WTC11 (cell line): ENCODE results near the gene NBEA. TPM values are rescaled to one million over a fixed set of nuclear protein-coding genes. Genes with fewer than 3 reads are reported as not detected.
A peak's percentile ranks its signal among the peaks of the same experiment; 100 is the strongest.

ENCODE experiments used
- ATAC-seq: fragments of 200-7000 bp; cut with Tn5 transposase; 2 replicates; pipeline ENCODE4 v1.10.0; 2021; ENCODE audit warnings: mild to moderate bottlenecking, moderate library complexity
- CTCF ChIA-PET: fragments of 300-600 bp; sonication (Branson Sonifier 250); formaldehyde crosslinking; loops from one replicate; lab custom pipeline; 2021; ENCODE audit warnings: antibody characterized with exemption; lab: Charles Lee
- POLR2A ChIA-PET: fragments of 350-600 bp; sonication (Branson Sonifier 250); formaldehyde crosslinking; loops from one replicate; lab custom pipeline; 2021; ENCODE audit warnings: antibody characterized with exemption; lab: Charles Lee
- DNase-seq: peaks from one replicate; pipeline ENCODE4 v3.0.0; 2021; ENCODE audit warnings: low spot score
- H3K27ac Mint-ChIP-seq: 2 replicates; pipeline ENCODE4 v1.8.0; 2021; ENCODE audit warnings: mixed read lengths
- H3K27me3 Mint-ChIP-seq: 2 replicates; pipeline ENCODE4 v1.8.0; 2021; ENCODE audit warnings: low read depth, mild to moderate bottlenecking, moderate library complexity, mixed read lengths
- H3K36me3 Mint-ChIP-seq: 2 replicates; pipeline ENCODE4 v1.8.0; 2021; ENCODE audit warnings: mixed read lengths
- H3K4me1 Mint-ChIP-seq: 2 replicates; pipeline ENCODE4 v1.8.0; 2022; ENCODE audit warnings: mixed read lengths
- H3K4me3 Mint-ChIP-seq: 2 replicates; pipeline ENCODE4 v1.8.0; 2021; ENCODE audit warnings: mild to moderate bottlenecking, moderate library complexity, mixed read lengths
- H3K9me3 Mint-ChIP-seq: 2 replicates; pipeline ENCODE4 v1.8.0; 2021; ENCODE audit warnings: mixed read lengths
- ESRRA ChIP-seq: sonication (generic); formaldehyde crosslinking; IDR thresholded peaks from 2 replicates; pipeline ENCODE4 v1.8.1; 2022; ENCODE audit warnings: mild to moderate bottlenecking, missing genetic modification reagents, borderline replicate concordance
- FOXP4 ChIP-seq: sonication (generic); formaldehyde crosslinking; IDR thresholded peaks from 2 replicates; pipeline ENCODE4 v1.8.0; 2022; ENCODE audit warnings: mild to moderate bottlenecking, missing genetic modification reagents
- HMGA2 ChIP-seq: fragments of 250-450 bp; sonication (Bioruptor Pico); IDR thresholded peaks from 2 replicates; pipeline ENCODE4 v1.4.0; 2021; ENCODE audit warnings: mild to moderate bottlenecking, moderate library complexity
- KAT7 ChIP-seq: sonication (generic); formaldehyde crosslinking; IDR thresholded peaks from 2 replicates; pipeline ENCODE4 v1.8.1; 2023; ENCODE audit warnings: missing genetic modification reagents, mild to moderate bottlenecking, borderline replicate concordance
- OVOL2 ChIP-seq: fragments of 250-450 bp; sonication (Bioruptor Pico); IDR thresholded peaks from 2 replicates; pipeline ENCODE4 v1.9.0; 2021; ENCODE audit warnings: mild to moderate bottlenecking, borderline replicate concordance
- RELA ChIP-seq: sonication (generic); formaldehyde crosslinking; IDR thresholded peaks from 2 replicates; pipeline ENCODE4 v1.8.1; 2022; ENCODE audit warnings: missing genetic modification reagents, mild to moderate bottlenecking, borderline replicate concordance
- RORB ChIP-seq: fragments of 250-450 bp; sonication (Bioruptor Pico); IDR thresholded peaks from 2 replicates; pipeline ENCODE4 v1.9.0; 2021; ENCODE audit warnings: mild to moderate bottlenecking
- SMAD4 ChIP-seq: sonication (generic); formaldehyde crosslinking; IDR thresholded peaks from 2 replicates; pipeline ENCODE4 v1.8.0; 2022; ENCODE audit warnings: mild to moderate bottlenecking, missing genetic modification reagents
- USF2 ChIP-seq: sonication (generic); formaldehyde crosslinking; IDR thresholded peaks from 2 replicates; pipeline ENCODE4 v1.8.1; 2023; ENCODE audit warnings: mild to moderate bottlenecking, missing genetic modification reagents, moderate library complexity
- ZNF425 ChIP-seq: fragments of 250-450 bp; sonication (Bioruptor Pico); conservative IDR thresholded peaks from 2 replicates; pipeline ENCODE4 v1.9.0; 2021; ENCODE audit warnings: mild to moderate bottlenecking
- total RNA-seq: library from RNA; stranded (reverse); gene quantifications from 3 replicates; pipeline ENCODE4 v1.2.3, GENCODE V29; 2021
- TF ChIP-seq, protein P1 (sequence below): sonication (generic); formaldehyde crosslinking; IDR thresholded peaks from 2 replicates; pipeline ENCODE4 v1.8.0; 2023; ENCODE audit warnings: missing genetic modification reagents, mild to moderate bottlenecking, borderline replicate concordance
- TF ChIP-seq, protein P2 (sequence below): fragments of 250-450 bp; sonication (Bioruptor Pico); IDR thresholded peaks from 2 replicates; pipeline ENCODE4 v1.9.0; 2021; ENCODE audit warnings: mild to moderate bottlenecking
- TF ChIP-seq, protein P3 (sequence below): fragments of 250-450 bp; sonication (Bioruptor Pico); IDR thresholded peaks from 2 replicates; pipeline ENCODE4 v2.1.2; 2022; ENCODE audit warnings: mild to moderate bottlenecking, moderate library complexity
- TF ChIP-seq, protein P4 (sequence below): sonication (generic); formaldehyde crosslinking; conservative IDR thresholded peaks from 2 replicates; pipeline ENCODE4 v1.8.1; 2023; ENCODE audit warnings: mild to moderate bottlenecking, low read depth, missing genetic modification reagents, moderate library complexity

Gene NBEA
- total RNA-seq, 1 experiment from 2014 or later: 20.9 TPM

DNA sequence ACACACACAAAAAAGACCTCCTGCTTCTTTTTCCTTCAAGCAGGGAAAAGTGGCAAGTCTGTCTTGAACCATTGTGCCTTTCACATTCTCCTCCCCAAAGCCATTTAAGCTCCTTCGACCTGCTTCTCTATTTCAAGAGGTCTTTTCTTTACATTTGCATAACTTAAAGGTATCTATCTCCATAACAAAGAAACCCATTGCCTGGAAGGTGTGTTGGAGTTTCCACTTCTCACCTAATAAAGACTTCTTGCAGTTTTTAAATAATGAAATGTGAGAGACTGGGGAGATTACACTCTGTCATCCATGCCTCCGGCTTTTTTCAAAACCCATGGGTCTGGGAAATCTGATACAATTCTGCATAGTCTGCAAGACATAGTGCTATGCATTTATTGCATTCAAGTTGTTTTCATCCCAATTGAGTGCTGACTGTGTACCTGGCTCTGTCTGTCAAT, 41.8 kb upstream of the NBEA start:
- Mint-ChIP-seq H3K36me3 (no peaks in the 10 kb centered on the region; the same call in 1 of the 2 replicates), H3K27me3 (peaks cover 4% of the 10 kb centered on the region)
- TF ChIP-seq, protein P1, sequence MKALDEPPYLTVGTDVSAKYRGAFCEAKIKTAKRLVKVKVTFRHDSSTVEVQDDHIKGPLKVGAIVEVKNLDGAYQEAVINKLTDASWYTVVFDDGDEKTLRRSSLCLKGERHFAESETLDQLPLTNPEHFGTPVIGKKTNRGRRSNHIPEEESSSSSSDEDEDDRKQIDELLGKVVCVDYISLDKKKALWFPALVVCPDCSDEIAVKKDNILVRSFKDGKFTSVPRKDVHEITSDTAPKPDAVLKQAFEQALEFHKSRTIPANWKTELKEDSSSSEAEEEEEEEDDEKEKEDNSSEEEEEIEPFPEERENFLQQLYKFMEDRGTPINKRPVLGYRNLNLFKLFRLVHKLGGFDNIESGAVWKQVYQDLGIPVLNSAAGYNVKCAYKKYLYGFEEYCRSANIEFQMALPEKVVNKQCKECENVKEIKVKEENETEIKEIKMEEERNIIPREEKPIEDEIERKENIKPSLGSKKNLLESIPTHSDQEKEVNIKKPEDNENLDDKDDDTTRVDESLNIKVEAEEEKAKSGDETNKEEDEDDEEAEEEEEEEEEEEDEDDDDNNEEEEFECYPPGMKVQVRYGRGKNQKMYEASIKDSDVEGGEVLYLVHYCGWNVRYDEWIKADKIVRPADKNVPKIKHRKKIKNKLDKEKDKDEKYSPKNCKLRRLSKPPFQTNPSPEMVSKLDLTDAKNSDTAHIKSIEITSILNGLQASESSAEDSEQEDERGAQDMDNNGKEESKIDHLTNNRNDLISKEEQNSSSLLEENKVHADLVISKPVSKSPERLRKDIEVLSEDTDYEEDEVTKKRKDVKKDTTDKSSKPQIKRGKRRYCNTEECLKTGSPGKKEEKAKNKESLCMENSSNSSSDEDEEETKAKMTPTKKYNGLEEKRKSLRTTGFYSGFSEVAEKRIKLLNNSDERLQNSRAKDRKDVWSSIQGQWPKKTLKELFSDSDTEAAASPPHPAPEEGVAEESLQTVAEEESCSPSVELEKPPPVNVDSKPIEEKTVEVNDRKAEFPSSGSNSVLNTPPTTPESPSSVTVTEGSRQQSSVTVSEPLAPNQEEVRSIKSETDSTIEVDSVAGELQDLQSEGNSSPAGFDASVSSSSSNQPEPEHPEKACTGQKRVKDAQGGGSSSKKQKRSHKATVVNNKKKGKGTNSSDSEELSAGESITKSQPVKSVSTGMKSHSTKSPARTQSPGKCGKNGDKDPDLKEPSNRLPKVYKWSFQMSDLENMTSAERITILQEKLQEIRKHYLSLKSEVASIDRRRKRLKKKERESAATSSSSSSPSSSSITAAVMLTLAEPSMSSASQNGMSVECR (CRISPR knock-in tag): no peak
- TF ChIP-seq, protein P2, sequence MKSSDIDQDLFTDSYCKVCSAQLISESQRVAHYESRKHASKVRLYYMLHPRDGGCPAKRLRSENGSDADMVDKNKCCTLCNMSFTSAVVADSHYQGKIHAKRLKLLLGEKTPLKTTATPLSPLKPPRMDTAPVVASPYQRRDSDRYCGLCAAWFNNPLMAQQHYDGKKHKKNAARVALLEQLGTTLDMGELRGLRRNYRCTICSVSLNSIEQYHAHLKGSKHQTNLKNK (CRISPR knock-in tag): peak; percentile 92
- no peak for TF ChIP-seq FOXP4
- TF ChIP-seq USF2 (CRISPR knock-in tag): no peak
- TF ChIP-seq ESRRA (CRISPR knock-in tag): no peak
- TF ChIP-seq SMAD4 (CRISPR knock-in tag): no peak
- TF ChIP-seq, all 79 proteins: peak for 1
- ChIA-PET POLR2A (interaction anchor here (0.8 kb wide), 1 partner anchor 15 kb away, joined by 3 read pairs; no protein-coding TSS in a partner anchor), CTCF (interaction anchor here (0.6 to 1.4 kb wide), 3 partner anchors 14 to 893 kb away, joined by 3 to 4 read pairs (median 3); no protein-coding TSS in a partner anchor)
- DNase-seq (no peak), ATAC-seq (peak; percentile 89)
- Mint-ChIP-seq H3K9me3 (no peaks in the 10 kb centered on the region), H3K27ac (peak overlapping the region; percentile 89), H3K4me1 (peaks cover 71% of the 10 kb centered on the region), H3K4me3 (peak overlapping the region; percentile 33)

DNA sequence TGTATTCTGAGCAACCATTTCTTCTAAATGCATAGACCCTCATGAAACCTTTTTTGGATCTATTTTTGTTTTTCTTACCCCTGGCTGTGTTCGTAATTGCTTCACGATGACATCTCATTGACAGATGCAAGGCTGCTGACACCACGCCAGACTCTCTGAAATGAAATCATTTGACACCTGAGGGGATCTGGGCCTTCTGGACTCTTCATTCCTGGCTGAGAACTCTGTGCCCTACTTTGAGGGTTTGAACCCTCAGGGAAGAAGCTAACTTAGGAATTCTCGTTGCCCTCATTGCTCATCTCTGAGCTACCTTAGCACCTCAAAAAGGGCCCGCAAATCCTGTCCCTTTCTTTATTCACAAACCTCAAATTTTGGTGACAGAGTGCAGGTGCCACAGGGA, 40.5 kb upstream of the NBEA start:
- Mint-ChIP-seq H3K27ac (peak overlapping the region; percentile 92; the same call in 1 of the 2 replicates), H3K36me3 (peaks cover 3% of the 10 kb centered on the region; the same call in 1 of the 2 replicates), H3K4me1 (peaks cover 72% of the 10 kb centered on the region), H3K27me3 (peaks cover 4% of the 10 kb centered on the region), H3K9me3 (no peaks in the 10 kb centered on the region), H3K4me3 (peak overlapping the region; percentile 44; the same call in 1 of the 2 replicates)
- DNase-seq (no peak), ATAC-seq (no peak)
- POLR2A ChIA-PET: interaction anchor here (0.6 kb wide), 1 partner anchor 237 kb away, joined by 4 read pairs; no protein-coding TSS in a partner anchor
- CTCF ChIA-PET: no interaction called here
- TF ChIP-seq RELA: no peak
- no peak for TF ChIP-seq KAT7 (CRISPR knock-in tag)
- TF ChIP-seq, protein P3, sequence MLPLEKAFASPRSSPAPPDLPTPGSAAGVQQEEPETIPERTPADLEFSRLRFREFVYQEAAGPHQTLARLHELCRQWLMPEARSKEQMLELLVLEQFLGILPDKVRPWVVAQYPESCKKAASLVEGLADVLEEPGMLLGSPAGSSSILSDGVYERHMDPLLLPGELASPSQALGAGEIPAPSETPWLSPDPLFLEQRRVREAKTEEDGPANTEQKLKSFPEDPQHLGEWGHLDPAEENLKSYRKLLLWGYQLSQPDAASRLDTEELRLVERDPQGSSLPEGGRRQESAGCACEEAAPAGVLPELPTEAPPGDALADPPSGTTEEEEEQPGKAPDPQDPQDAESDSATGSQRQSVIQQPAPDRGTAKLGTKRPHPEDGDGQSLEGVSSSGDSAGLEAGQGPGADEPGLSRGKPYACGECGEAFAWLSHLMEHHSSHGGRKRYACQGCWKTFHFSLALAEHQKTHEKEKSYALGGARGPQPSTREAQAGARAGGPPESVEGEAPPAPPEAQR (CRISPR knock-in tag): no peak
- TF ChIP-seq, protein P4, sequence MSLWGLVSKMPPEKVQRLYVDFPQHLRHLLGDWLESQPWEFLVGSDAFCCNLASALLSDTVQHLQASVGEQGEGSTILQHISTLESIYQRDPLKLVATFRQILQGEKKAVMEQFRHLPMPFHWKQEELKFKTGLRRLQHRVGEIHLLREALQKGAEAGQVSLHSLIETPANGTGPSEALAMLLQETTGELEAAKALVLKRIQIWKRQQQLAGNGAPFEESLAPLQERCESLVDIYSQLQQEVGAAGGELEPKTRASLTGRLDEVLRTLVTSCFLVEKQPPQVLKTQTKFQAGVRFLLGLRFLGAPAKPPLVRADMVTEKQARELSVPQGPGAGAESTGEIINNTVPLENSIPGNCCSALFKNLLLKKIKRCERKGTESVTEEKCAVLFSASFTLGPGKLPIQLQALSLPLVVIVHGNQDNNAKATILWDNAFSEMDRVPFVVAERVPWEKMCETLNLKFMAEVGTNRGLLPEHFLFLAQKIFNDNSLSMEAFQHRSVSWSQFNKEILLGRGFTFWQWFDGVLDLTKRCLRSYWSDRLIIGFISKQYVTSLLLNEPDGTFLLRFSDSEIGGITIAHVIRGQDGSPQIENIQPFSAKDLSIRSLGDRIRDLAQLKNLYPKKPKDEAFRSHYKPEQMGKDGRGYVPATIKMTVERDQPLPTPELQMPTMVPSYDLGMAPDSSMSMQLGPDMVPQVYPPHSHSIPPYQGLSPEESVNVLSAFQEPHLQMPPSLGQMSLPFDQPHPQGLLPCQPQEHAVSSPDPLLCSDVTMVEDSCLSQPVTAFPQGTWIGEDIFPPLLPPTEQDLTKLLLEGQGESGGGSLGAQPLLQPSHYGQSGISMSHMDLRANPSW (CRISPR knock-in tag): no peak
- no peak for TF ChIP-seq OVOL2 (CRISPR knock-in tag)
- TF ChIP-seq, protein P1 (CRISPR knock-in tag): no peak
- TF ChIP-seq HMGA2 (CRISPR knock-in tag): no peak
- TF ChIP-seq RORB (CRISPR knock-in tag): no peak
- no peak for TF ChIP-seq ZNF425 (CRISPR knock-in tag)
